Spinal cord (tissue), 10 donors: Measurements from ENCODE around the gene LEF1. TPM values are rescaled to one million over a fixed set of nuclear protein-coding genes. Genes with fewer than 3 reads are reported as not detected.

Source experiments
- DNase-seq, 6 donors: peaks; one replicate each; pipeline versions ENCODE4 v3.0.0 to v3.0.0-alpha.2; 2013 to 2015; ENCODE audit warnings: low spot score in 6 of 6, low read depth in 4 of 6
- H3K27ac ChIP-seq: one replicate; pipeline ENCODE4 v1.5.1; 2013; ENCODE audit warnings: low read depth, low read length, control low read depth
- H3K27me3 ChIP-seq: one replicate; pipeline ENCODE4 v1.6.1; 2013; ENCODE audit warnings: low read length; ENCODE audit not compliant: control insufficient read depth, insufficient read depth
- H3K36me3 ChIP-seq: one replicate; pipeline ENCODE4 v1.6.1; 2013; ENCODE audit warnings: low read length; ENCODE audit not compliant: control insufficient read depth, insufficient read depth
- H3K4me1 ChIP-seq: one replicate; pipeline ENCODE4 v1.6.1; 2013; ENCODE audit warnings: low read length; ENCODE audit not compliant: control insufficient read depth, insufficient read depth
- H3K4me3 ChIP-seq: one replicate; pipeline ENCODE4 v1.5.1; 2013; ENCODE audit warnings: low read depth, low read length, control low read depth
- H3K9me3 ChIP-seq: one replicate; pipeline ENCODE4 v1.6.1; 2013; ENCODE audit warnings: low read length; ENCODE audit not compliant: control insufficient read depth, insufficient read depth
- WGBS: methylation state at CpG from one replicate; pipeline ENCODE4 v1.1.5; 2013; ENCODE audit warnings: missing lambda C conversion rate; ENCODE audit not compliant: insufficient coverage; 5-methylcytosine and 5-hydroxymethylcytosine counted together
- polyA plus RNA-seq, 2 donors: library from polyadenylated mRNA; unstranded; fragments of 120-200 nt; gene quantifications; one replicate each; pipeline ENCODE4 v1.2.1, GENCODE V29; 2013; ENCODE audit not compliant: insufficient read length in 2 of 2
- total RNA-seq, 2 donors: library from RNA; depleted of rRNA in 1 of 2; stranded (reverse); fragments of 120-200 nt in 1 of 2; fragments of >200 nt in 1 of 2; gene quantifications; one replicate each; pipeline versions ENCODE4 v1.2.3 to v1.2.4, GENCODE V29; 2013 to 2014
- donor health status: healthy.

The LEF1 gene
- total and polyA plus RNA-seq, 4 donors: 18.3 to 50.5 (median 27.9) TPM

- Histone ChIP-seq H3K27ac (peak overlapping the region; percentile 16), H3K36me3 (no peaks in the 10 kb centered on the region), H3K9me3 (no peaks in the 10 kb centered on the region), H3K4me3 (no peak overlapping the region), H3K4me1 (peaks cover 3% of the 10 kb centered on the region), H3K27me3 (no peaks in the 10 kb centered on the region)
- peak in 3 of 6 donors; percentile 8 to 75 (median 61) for DNase-seq
- WGBS: 27% methylated on average over 7 of the region's 12 CpGs
Measured at GRCh38 chr4:108141213-108141950, 27.4 kb downstream of the LEF1 start.

- Histone ChIP-seq H3K27me3 (no peaks in the 10 kb centered on the region), H3K9me3 (no peaks in the 10 kb centered on the region), H3K4me3 (no peak overlapping the region), H3K4me1 (peaks cover 6% of the 10 kb centered on the region), H3K36me3 (no peaks in the 10 kb centered on the region), H3K27ac (no peak overlapping the region)
- WGBS: 100% methylated on average over 1 of the region's 7 CpGs
- DNase-seq: no peak
Measured at GRCh38 chr4:108140328-108140727, 28.4 kb downstream of the LEF1 start.

GRCh38 chr4:108139089-108139488 lies 29.6 kb downstream of the LEF1 start:
- Histone ChIP-seq H3K4me1 (peaks cover 4% of the 10 kb centered on the region), H3K36me3 (no peaks in the 10 kb centered on the region), H3K27me3 (no peaks in the 10 kb centered on the region), H3K27ac (no peak overlapping the region), H3K9me3 (no peaks in the 10 kb centered on the region), H3K4me3 (no peak overlapping the region)
- no CpG with 5 or more reads among the region's 2 CpGs for WGBS
- no peak for DNase-seq

DNA sequence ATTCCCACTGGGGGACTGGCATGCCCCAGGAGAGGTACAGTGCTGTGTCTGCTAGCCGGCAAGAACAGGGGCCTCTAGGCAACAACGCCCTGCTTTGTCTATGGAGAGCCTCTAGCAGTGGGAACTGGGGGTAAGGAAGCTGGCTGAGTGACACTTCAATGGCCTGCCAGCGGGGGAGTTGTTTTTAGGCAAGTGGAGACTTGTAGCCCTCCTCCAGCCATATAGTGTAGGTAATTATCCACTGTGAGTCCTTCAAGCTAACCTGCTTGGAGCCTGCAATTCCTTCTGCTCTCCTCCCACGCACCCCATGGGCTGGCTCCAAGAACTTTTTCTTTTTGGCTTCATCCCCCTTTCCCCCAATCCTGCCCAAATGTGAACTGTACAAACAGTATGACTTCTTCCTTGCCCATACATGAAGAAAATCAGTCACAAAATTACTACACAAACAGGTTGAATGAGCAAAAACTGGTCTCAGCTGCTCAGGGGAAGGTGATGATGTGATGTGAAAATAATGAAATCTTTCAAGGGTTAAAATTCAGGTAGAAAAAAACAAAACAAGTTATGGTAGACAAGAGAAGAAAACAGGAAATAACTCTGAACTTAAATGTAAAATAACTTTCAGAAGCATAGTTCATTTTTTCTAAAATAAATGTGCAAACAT lies 33.1 kb downstream of the LEF1 start:
- H3K27me3 ChIP-seq: no peaks in the 10 kb centered on the region
- no peak overlapping the region for H3K27ac ChIP-seq
- no peak overlapping the region for H3K4me3 ChIP-seq
- DNase-seq: no peak
- no peaks in the 10 kb centered on the region for H3K9me3 ChIP-seq
- peaks cover 4% of the 10 kb centered on the region for H3K4me1 ChIP-seq
- H3K36me3 ChIP-seq: no peaks in the 10 kb centered on the region
- WGBS: 50% methylated on average over 1 of the region's 4 CpGs

GRCh38 chr4:108130955-108131354 lies 37.8 kb downstream of the LEF1 start:
- Histone ChIP-seq H3K9me3 (no peaks in the 10 kb centered on the region), H3K27ac (no peak overlapping the region), H3K27me3 (no peaks in the 10 kb centered on the region), H3K36me3 (no peaks in the 10 kb centered on the region), H3K4me3 (no peak overlapping the region), H3K4me1 (peaks cover 4% of the 10 kb centered on the region)
- WGBS: 95% methylated on average over 3 of the region's 4 CpGs
- DNase-seq: no peak

- H3K36me3 ChIP-seq: no peaks in the 10 kb centered on the region
- no peaks in the 10 kb centered on the region for H3K4me1 ChIP-seq
- no peaks in the 10 kb centered on the region for H3K9me3 ChIP-seq
- DNase-seq: no peak
- H3K4me3 ChIP-seq: no peak overlapping the region
- H3K27me3 ChIP-seq: no peaks in the 10 kb centered on the region
- no peak overlapping the region for H3K27ac ChIP-seq
Measured at GRCh38 chr4:108129196-108129595, 39.5 kb downstream of the LEF1 start.

- H3K9me3 ChIP-seq: no peaks in the 10 kb centered on the region
- no peak for DNase-seq
- no peaks in the 10 kb centered on the region for H3K4me1 ChIP-seq
- H3K27me3 ChIP-seq: no peaks in the 10 kb centered on the region
- no peak overlapping the region for H3K4me3 ChIP-seq
- H3K27ac ChIP-seq: no peak overlapping the region
- 84% methylated on average over 3 of the region's 3 CpGs for WGBS
- H3K36me3 ChIP-seq: no peaks in the 10 kb centered on the region
Measured at GRCh38 chr4:108126806-108127205, 41.9 kb downstream of the LEF1 start.

GRCh38 chr4:108120789-108121188 lies 47.9 kb downstream of the LEF1 start:
- Histone ChIP-seq H3K9me3 (no peaks in the 10 kb centered on the region), H3K27ac (no peak overlapping the region), H3K36me3 (no peaks in the 10 kb centered on the region), H3K4me3 (no peak overlapping the region), H3K4me1 (peaks cover 11% of the 10 kb centered on the region), H3K27me3 (no peaks in the 10 kb centered on the region)
- 67% methylated on average over 1 of the region's 2 CpGs for WGBS
- DNase-seq: no peak

GRCh38 chr4:108119199-108119800 lies 49.4 kb downstream of the LEF1 start:
- whole genome bisulfite sequencing: no CpG with 5 or more reads among the region's 2 CpGs

GRCh38 chr4:108118505-108118904 lies 50.2 kb downstream of the LEF1 start:
- H3K4me1 ChIP-seq: peaks cover 16% of the 10 kb centered on the region
- no peak for DNase-seq
- WGBS: no CpG with 5 or more reads among the region's 3 CpGs
- no peaks in the 10 kb centered on the region for H3K9me3 ChIP-seq
- H3K27ac ChIP-seq: no peak overlapping the region
- no peaks in the 10 kb centered on the region for H3K36me3 ChIP-seq
- H3K4me3 ChIP-seq: no peak overlapping the region
- no peaks in the 10 kb centered on the region for H3K27me3 ChIP-seq

More at GRCh38 chr4:108119199-108119800, 49.4 kb downstream of the LEF1 start:
- H3K27me3 ChIP-seq: no peaks in the 10 kb centered on the region
- H3K4me3 ChIP-seq: no peak overlapping the region
- no peaks in the 10 kb centered on the region for H3K36me3 ChIP-seq
- H3K4me1 ChIP-seq: peaks cover 16% of the 10 kb centered on the region
- H3K9me3 ChIP-seq: no peaks in the 10 kb centered on the region
- no peak overlapping the region for H3K27ac ChIP-seq
- DNase-seq: no peak
